Natural killer cell (primary cell): Measurements from ENCODE around the gene DENND2D. TPM values are rescaled to one million over a fixed set of nuclear protein-coding genes. Genes with fewer than 3 reads are reported as not detected.

Source experiments
- ATAC-seq, 3 donors: fragments of 150-1000 bp in 2 of 3; fragments of 200-7000 bp in 1 of 3; cut with Tn5 transposase; 1 replicate in 1 of 3; 2 replicates in 2 of 3; pipeline ENCODE4 v1.10.0; 2021; ENCODE audit warnings: mild to moderate bottlenecking in 2 of 3, moderate library complexity in 2 of 3
- DNase-seq, 2 donors: peaks; one replicate each; pipeline versions ENCODE4 v3.0.0 to v3.0.0-alpha.2; 2013 to 2021; ENCODE audit warnings: mixed read lengths in 1 of 2
- H3K27ac ChIP-seq: one replicate; pipeline ENCODE4 v1.5.1; 2013; ENCODE audit warnings: mild to moderate bottlenecking, low read length
- H3K27me3 ChIP-seq: one replicate; pipeline ENCODE4 v1.6.1; 2013; ENCODE audit warnings: low read length; ENCODE audit not compliant: control insufficient read depth, insufficient read depth
- H3K36me3 ChIP-seq: one replicate; pipeline ENCODE4 v1.6.1; 2013; ENCODE audit warnings: low read length; ENCODE audit not compliant: control insufficient read depth, insufficient read depth
- H3K4me1 ChIP-seq: one replicate; pipeline ENCODE4 v1.6.1; 2013; ENCODE audit warnings: low read length; ENCODE audit not compliant: control insufficient read depth, insufficient read depth
- H3K4me3 ChIP-seq: one replicate; pipeline ENCODE4 v1.5.1; 2013; ENCODE audit warnings: low read length
- H3K9me3 ChIP-seq: one replicate; pipeline ENCODE4 v1.6.1; 2013; ENCODE audit warnings: low read length; ENCODE audit not compliant: control insufficient read depth, insufficient read depth
- H3K27ac Mint-ChIP-seq, 2 donors: one replicate each; pipeline ENCODE4 v1.8.0; 2022; ENCODE audit warnings: mild to moderate bottlenecking in 2 of 2, mixed read lengths in 2 of 2, moderate library complexity in 1 of 2
- H3K27me3 Mint-ChIP-seq, 2 donors: one replicate each; pipeline ENCODE4 v1.8.0; 2022; ENCODE audit warnings: low read depth in 2 of 2, mixed read lengths in 2 of 2
- H3K36me3 Mint-ChIP-seq: one replicate; pipeline ENCODE4 v1.8.0; 2022; ENCODE audit warnings: mixed read lengths
- H3K4me1 Mint-ChIP-seq, 2 donors: one replicate each; pipeline ENCODE4 v1.8.0; 2022; ENCODE audit warnings: mixed read lengths in 2 of 2
- H3K4me3 Mint-ChIP-seq: one replicate; pipeline ENCODE4 v1.8.0; 2022; ENCODE audit warnings: mild to moderate bottlenecking, moderate library complexity, mixed read lengths
- H3K9me3 Mint-ChIP-seq, 2 donors: one replicate each; pipeline ENCODE4 v1.8.0; 2022; ENCODE audit warnings: mixed read lengths in 2 of 2
- CTCF ChIP-seq: fragments of 200-600 bp; IDR thresholded peaks from one replicate; pipeline ENCODE4 v1.8.0; 2022; ENCODE audit warnings: antibody characterized with exemption
- WGBS: methylation state at CpG from one replicate; pipeline ENCODE4 v1.1.7; 2013; ENCODE audit warnings: missing lambda C conversion rate; ENCODE audit not compliant: insufficient coverage; 5-methylcytosine and 5-hydroxymethylcytosine counted together
- intact Hi-C: fragments of 100-400 bp; cut with micrococcal nuclease; formaldehyde crosslinking; loops from one replicate; pipeline ENCODE4 v1.14.2; 2022
- total RNA-seq, 4 donors: library from RNA; stranded (reverse); fragments of 120-200 nt in 1 of 4; gene quantifications; one replicate each; pipeline versions ENCODE4 v1.2.3 to v1.2.4, GENCODE V29; 2013 to 2022

Gene DENND2D
- total RNA-seq, 3 donors from 2014 or later (not counting 1 experiment from before 2014, with no cell fraction given): 203 to 297 (median 203) TPM

DNA sequence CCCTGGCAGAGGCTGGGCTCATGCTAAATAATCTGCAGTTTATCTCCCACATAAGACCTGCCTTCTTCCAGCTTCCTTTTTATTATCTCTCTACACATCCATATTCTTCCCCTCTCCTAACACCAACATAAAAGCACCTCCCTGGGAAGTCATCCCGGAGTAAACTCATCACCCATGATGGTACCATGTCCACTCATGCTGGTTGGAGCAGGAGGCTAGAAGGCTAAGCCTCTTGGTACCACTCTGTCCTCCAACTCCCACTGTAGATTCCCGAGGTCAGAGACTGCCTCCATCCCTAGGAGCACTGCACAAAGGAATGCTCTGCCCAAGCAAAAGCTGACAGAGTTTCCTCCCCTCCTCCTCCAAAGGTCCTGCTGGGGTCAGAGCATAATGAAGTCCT, 4.2 kb downstream of the DENND2D start:
- Histone ChIP-seq H3K4me3 (peak overlapping the region; percentile 68), H3K27me3 (no peaks in the 10 kb centered on the region), H3K36me3 (peaks cover 79% of the 10 kb centered on the region), H3K27ac (peak overlapping the region; percentile 44), H3K9me3 (no peaks in the 10 kb centered on the region), H3K4me1 (peaks cover 94% of the 10 kb centered on the region)
- Mint-ChIP-seq H3K4me1 (peaks cover 90 to 94% of the 10 kb centered on the region in 2 donors), H3K27ac (peak overlapping the region; percentile 91 to 95), H3K27me3 (no peaks in the 10 kb centered on the region), H3K36me3 (peaks cover 30% of the 10 kb centered on the region), H3K4me3 (peak overlapping the region; percentile 94), H3K9me3 (no peaks in the 10 kb centered on the region)
- intact Hi-C loops: no loop called here
- DNase-seq: no peak
- 74% methylated on average over 2 of the region's 2 CpGs for WGBS
- TF ChIP-seq CTCF: no peak
- no peak for ATAC-seq

- H3K4me3 Mint-ChIP-seq: peak overlapping the region; percentile 94
These were observed 5.3 kb downstream of the DENND2D start for GRCh38 chr1:111195002-111195684.

DNA sequence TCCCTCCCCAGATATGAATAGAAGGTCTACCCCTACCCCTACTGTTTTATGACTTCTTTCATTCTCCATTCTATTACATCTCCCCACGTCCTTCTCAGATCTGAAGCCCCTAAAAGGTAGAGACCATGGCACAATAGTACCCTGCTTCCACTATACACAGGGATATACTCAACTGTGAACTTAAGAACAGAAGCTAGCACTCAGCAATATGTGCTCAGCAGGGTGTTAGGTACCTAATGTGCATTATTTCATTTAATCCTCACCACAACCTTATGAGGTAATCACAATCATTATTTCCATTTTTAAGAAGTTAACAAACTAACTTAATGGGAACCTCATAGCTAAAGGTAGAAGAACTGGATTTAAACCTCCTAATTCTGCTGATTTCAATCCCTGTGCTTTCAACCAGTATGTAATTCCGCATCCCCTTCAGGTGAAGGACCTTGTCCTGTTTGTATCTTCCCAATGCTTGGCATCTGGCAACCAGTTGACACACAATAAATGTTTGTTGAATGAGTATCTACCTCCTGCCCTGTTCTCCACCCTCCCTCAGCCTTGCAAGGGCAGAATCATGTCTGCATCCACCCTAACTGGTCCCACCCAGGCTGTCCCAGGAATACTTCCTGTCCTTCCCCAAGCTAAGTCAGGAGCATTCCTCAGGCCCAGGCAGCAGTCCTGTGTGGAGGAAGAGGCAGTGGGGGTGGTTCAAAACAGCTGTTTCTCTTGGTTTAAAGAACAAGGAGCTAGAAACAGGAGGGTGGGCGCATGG, 6.5 kb downstream of the DENND2D start:
- Mint-ChIP-seq H3K4me1 (peaks cover 94 to 99% of the 10 kb centered on the region in 2 donors), H3K27me3 (no peaks in the 10 kb centered on the region), H3K4me3 (peak overlapping the region; percentile 94), H3K27ac (peak overlapping the region; percentile 91 to 95), H3K36me3 (peaks cover 44% of the 10 kb centered on the region), H3K9me3 (no peaks in the 10 kb centered on the region)
- no peaks in the 10 kb centered on the region for H3K27me3 ChIP-seq
- TF ChIP-seq CTCF: no peak
- H3K4me1 ChIP-seq: peaks cover 87% of the 10 kb centered on the region
- DNase-seq: no peak
- peak in 1 of 3 donors; percentile 28 for ATAC-seq
- H3K9me3 ChIP-seq: no peaks in the 10 kb centered on the region
- no peak overlapping the region for H3K4me3 ChIP-seq
- peak overlapping the region; percentile 70 for H3K27ac ChIP-seq
- peaks cover 96% of the 10 kb centered on the region for H3K36me3 ChIP-seq
- WGBS: 86% methylated on average over 3 of the region's 3 CpGs
- intact Hi-C loops: loop anchor here (5.0 kb wide), 1 partner anchor 33 kb away; the partner anchor contains the start of gene CHI3L2

More at GRCh38 chr1:111195002-111195684, 5.3 kb downstream of the DENND2D start:
- 87% methylated on average over 3 of the region's 4 CpGs for WGBS
- Histone ChIP-seq H3K9me3 (no peaks in the 10 kb centered on the region), H3K27ac (peak overlapping the region; percentile 70), H3K27me3 (no peaks in the 10 kb centered on the region), H3K36me3 (peaks cover 89% of the 10 kb centered on the region), H3K4me3 (no peak overlapping the region), H3K4me1 (peaks cover 87% of the 10 kb centered on the region)
- H3K4me1 Mint-ChIP-seq: peaks cover 90 to 94% of the 10 kb centered on the region in 2 donors
- intact Hi-C loops: no loop called here
- peaks cover 39% of the 10 kb centered on the region for H3K36me3 Mint-ChIP-seq
- no peaks in the 10 kb centered on the region for H3K27me3 Mint-ChIP-seq
- no peak for TF ChIP-seq CTCF
- H3K9me3 Mint-ChIP-seq: no peaks in the 10 kb centered on the region
- peak overlapping the region; percentile 91 to 95 for H3K27ac Mint-ChIP-seq
- no peak for DNase-seq
- ATAC-seq: no peak
